OCI-LY1 (cell line): ENCODE data around the gene SLC9A4.

Experiments used
- CTCF ChIP-seq: fragments of 200-600 bp; sonication (generic), shearing (Covaris generic); IDR thresholded peaks from 2 replicates; pipeline ENCODE4 v1.5.1; 2017; ENCODE audit warnings: mild to moderate bottlenecking, antibody characterized with exemption, low read length, moderate library complexity, mixed read lengths
- EZH2 ChIP-seq: fragments of 200-600 bp; sonication (generic), shearing (Covaris generic); IDR thresholded peaks from 2 replicates; pipeline ENCODE4 v1.8.0; 2017; ENCODE audit warnings: borderline replicate concordance, mixed run types, mild to moderate bottlenecking, antibody characterized with exemption, low read length, moderate library complexity, mixed read lengths

DNA sequence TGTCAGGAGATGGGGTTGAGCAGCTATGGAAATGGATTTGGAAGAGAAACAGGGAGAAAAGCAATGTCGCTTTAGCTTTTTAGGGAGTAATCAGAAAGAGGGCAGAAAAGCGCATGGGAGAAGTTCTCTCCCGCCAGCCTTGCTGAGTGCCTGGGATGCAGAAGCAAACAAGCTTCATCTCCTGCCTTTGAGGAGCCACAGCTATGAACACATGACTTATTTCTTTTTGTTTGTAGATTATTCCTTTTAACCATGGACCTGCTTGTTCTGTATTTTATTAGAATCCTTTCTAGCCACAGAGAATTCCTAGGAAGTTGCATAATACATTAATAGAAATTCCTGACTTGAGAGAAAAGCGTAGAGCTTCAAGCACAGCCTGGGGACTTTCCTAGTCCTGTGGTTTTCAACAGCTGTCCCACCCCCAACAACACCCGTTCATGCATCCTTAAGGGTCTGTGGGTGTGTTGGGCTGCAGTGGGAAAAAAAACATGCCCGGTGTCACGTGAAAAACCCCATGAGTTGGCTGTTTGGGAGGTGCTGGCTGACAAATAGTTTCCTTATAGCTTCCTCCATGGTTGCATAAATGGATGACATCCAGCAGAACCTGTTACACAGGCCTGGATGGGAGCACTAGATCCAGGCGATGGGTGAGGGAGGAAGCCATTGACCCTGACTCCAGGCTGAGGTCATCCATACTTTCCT lies 14.9 kb downstream of the SLC9A4 start:
- TF ChIP-seq CTCF = no peak
- no peak for TF ChIP-seq EZH2
